DND-41 (cell line): ENCODE results near the gene LMNTD2.

Experiments
- CTCF ChIP-seq: IDR thresholded peaks from 2 replicates; pipeline ENCODE4 v1.5.1; 2012; ENCODE audit warnings: borderline replicate concordance, low read length, moderate library complexity, mild to moderate bottlenecking; ENCODE audit not compliant: poor library complexity, severe bottlenecking; ENCODE audit errors: extremely low read depth
- EZH2 ChIP-seq: IDR thresholded peaks from 3 replicates; pipeline ENCODE4 v1.6.1; 2012; ENCODE audit warnings: borderline replicate concordance, low read depth, mild to moderate bottlenecking, moderate library complexity, low read length, inconsistent platforms; ENCODE audit not compliant: severe bottlenecking

- no peak for TF ChIP-seq CTCF
- TF ChIP-seq EZH2 = no peak
Observed at GRCh38 chr11:530960-531831, 29.3 kb downstream of the LMNTD2 start.
